HG03460 (cell line): ENCODE measurements around the gene CABCOCO1.
A peak's percentile ranks its signal among the peaks of the same experiment; 100 is the strongest.

Source experiments
- ATAC-seq: cut with Tn5 transposase; IDR thresholded peaks from one replicate; pipeline ENCODE4 v1.9.1; 2021; ENCODE audit not compliant: unreplicated experiment

The CABCOCO1 gene

GRCh38 chr10:61752111-61753011 lies 89.6 kb downstream of the CABCOCO1 start:
- peak; percentile 55 for ATAC-seq

- no peak for ATAC-seq
These were observed 90.7 kb downstream of the CABCOCO1 start for GRCh38 chr10:61753453-61753852.

DNA sequence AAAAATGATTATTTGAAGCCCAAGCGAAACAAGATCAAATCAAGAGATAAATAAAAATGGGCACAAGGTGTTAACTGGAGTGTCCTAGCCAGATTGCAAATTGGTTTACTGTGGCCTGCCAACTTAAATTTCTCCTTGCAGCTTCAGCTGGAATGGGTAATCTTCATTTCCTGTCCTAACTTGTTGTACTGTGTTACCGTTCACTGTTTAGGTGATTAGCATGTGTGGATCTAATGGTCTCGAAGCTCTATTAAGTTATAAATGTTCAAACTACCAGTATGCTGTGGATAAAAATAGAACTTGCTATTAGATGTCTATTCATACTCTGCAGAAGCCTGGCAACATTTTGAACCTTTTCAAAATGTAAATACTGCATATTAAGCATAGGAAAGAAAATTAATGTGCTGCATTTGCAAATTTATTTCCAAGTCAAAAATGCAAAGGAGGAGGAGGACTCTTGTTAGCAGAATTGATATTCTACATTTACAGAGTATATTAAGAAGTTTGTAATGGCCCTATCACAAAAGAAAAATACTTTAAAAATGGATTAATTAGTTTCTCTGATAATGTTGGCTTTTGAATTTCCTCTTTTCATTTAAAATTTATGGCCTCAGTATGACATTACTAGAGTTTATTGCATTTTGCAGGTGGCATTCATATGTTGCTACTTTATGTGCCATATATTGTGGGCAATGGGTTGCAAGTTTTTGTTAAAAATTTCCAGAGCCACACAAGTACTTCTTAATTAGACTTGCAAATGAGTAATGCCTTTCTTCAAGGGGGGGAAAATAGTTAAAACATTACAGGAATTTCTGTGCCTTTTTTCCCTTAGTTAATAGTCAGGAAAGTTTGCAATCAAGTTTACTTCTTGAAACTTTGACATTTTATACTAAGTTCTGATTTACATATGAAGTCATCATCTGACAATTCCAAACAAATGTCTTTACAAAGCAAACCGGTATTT lies 92.1 kb downstream of the CABCOCO1 start:
- no peak for ATAC-seq

DNA sequence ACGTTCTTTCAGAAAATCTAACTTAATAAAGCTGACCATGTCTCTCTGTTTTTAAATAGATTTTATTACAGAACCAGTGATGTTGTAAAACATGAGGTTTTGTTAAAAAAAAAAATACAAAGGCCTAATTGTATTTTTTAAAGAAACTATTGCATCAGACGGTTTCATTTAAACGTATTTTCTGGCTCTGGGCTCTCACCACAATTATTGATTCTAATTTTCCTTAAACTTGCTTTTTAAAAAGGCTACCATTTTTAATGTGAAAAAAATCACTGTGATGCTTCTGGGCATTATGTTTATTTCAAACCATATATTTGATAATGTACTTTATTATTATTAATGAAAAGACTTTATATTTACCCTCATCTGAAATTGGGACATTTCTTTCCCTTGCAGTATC lies 94.3 kb downstream of the CABCOCO1 start:
- ATAC-seq = no peak

GRCh38 chr10:61757525-61758397 lies 95.0 kb downstream of the CABCOCO1 start:
- no peak for ATAC-seq

GRCh38 chr10:61758433-61758832 lies 95.7 kb downstream of the CABCOCO1 start:
- ATAC-seq = no peak

GRCh38 chr10:61759751-61760150 lies 97.0 kb downstream of the CABCOCO1 start:
- no peak for ATAC-seq

- no peak for ATAC-seq
These were observed 98.5 kb downstream of the CABCOCO1 start for GRCh38 chr10:61760943-61761824.

GRCh38 chr10:61761825-61762217 lies 99.1 kb downstream of the CABCOCO1 start:
- ATAC-seq = no peak

- ATAC-seq = no peak
These were observed 101.0 kb downstream of the CABCOCO1 start for GRCh38 chr10:61763778-61764177.

DNA sequence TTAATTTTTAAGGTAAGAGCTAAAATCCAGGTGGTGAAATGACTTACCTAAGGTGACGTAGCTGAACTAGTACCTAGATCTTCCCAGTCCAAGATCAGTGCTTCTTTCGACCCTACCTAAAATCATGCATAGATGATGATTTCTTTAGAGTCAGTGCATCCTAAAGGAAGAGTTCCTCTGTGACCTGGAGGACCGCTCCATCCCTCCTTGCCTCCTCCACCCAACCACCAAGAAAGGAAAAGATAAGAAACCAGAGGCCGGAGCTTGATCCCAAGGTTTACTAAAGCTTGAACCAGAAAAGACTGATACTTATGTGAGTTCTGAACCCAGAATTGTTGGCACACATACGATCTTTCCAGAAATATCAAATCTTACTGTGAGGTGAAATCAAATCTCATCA lies 101.8 kb downstream of the CABCOCO1 start:
- ATAC-seq = no peak

DNA sequence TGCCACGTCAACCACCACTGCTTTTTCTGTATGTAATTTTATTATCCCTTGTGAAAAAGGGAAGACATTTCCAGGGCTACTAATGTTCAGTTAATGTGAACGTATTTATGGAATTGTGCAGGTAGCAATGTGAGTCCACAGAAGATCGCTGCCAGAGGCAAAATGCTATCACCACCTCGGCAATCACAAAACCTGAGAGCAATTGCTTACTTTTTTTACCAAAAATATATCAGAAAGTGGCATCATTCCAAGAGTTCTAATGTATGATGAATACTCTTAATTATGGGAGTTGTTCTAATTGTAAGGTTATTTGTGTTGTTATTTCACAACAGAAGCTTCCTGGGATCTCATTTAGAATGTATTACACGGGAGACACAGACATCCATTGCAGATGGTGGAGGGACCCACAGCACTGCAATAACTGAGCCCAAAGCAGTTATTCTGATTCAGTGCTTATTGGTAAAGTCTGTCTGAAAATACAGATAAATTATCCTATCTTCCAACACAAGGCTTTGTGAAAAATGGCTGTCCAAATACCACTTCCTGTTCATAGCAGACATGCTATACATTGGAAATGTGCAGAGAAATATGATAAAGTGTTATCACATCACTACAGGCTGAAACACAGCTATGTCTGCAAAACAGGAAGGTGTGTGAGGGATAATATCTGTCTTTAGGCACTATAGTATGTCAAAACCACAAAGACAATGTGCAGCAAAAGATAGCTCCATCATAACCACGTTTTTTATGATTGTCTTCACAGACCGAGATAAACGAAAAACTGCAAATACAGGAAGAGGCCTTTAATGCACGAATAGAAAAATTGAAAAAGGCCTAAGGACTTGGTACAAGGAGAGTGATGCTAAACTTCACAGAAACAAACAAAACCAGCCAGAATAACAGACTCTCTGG lies 102.7 kb downstream of the CABCOCO1 start:
- ATAC-seq = no peak

- no peak for ATAC-seq
These were observed 104.2 kb downstream of the CABCOCO1 start for GRCh38 chr10:61766927-61767326.

DNA sequence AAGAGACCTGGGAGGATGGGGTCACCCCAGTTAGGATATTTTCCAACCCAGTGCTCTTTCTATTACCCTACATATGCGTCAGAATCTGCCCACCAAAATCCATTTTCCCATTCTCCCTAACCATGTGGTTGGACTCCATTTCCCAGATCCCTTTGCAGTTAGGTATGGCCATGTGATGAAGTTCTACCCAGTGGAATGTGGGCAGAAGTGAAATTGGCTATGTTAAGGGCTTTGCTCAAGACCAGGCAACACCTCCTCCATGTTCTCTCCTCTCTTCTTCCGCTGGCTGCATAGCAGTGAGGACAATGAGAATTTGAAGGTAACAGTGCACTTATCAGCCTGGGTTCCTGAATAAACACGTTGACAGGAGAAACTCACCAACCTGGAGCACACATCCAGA lies 111.3 kb downstream of the CABCOCO1 start:
- no peak for ATAC-seq

DNA sequence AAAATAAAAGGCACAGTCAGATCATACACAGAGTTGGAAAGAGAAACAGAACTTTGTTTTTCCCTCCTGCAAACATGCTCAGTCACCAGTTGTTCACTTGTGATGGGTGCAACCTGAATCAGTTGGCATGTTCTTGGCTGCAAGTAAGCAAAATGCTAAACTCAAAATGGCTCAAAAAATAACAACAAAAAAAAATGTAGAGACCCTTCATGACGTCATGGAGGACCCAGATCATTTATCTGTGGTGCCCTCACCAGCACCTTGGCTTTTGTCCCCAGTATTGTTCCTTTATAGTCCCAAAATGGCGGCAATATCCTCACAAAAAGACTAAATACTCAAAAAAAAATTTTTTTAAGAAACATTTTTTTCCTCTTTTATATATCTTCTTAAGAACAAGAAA lies 112.4 kb downstream of the CABCOCO1 start:
- no peak for ATAC-seq

DNA sequence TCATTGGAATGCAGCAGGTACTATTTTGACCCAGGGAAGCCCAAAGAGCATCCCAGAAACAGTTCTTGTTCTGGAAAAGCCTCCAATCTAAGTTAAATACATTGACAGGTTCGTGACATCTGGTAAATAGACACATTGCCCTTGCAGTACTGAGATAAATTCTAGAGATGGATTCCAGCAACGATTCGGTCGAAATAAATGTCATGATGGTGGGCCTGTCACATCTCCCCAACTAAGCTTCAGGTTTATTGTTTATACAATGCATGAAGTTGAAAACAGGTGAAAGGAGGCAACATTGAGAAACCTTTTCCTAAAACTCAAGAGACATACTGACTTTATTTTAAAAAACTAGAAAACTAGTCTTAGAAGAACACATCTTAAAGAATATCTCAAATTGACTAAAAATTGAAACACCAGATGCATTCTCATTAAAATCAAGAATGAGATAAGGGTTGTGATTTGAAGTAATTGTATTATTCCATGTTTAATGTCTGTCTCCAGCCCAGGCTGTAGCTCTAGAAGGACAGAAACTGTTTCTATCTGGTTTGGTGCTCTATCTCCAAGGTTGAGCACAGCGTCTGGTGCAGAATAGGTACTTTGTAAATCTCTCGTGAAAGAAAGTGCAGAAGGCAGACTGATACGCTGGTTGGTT lies 114.0 kb downstream of the CABCOCO1 start:
- no peak for ATAC-seq

GRCh38 chr10:61778137-61778536 lies 115.4 kb downstream of the CABCOCO1 start:
- no peak for ATAC-seq

GRCh38 chr10:61779276-61779675 lies 116.5 kb downstream of the CABCOCO1 start:
- no peak for ATAC-seq
